ENCODE measurements around the gene COL17A1.

- TF ChIP-seq CTCF (IDR thresholded peaks at IDR 0.05), result no peak
- no peak for TF ChIP-seq ZFX (IDR thresholded peaks at IDR 0.05; ENCODE audit: borderline replicate concordance)
Observed at GRCh38 chr10:104035194-104036068, 50.2 kb downstream of the COL17A1 start.
